ENCODE data around the gene RNPC3.

The RNPC3 gene

DNA sequence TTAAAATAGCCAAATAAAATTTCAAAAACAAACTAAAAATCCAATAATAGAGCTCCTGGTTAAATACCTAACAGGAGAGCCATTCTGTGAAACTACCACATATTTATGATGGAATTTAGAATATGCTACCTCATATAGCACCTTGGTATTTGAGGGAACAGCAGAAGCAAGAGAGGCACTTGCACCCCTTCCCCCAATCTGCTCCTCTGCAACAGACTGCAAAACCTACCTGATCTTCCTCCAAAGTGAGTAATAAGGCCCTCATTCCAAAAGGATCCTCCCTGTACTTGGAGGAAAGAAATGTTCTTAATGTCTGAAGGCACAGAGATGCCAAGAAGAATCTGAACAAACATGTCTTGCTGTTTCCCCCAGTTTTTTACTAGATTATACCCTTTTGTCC lies 28.1 kb upstream of the RNPC3 start:
- no peaks in the 10 kb centered on the region for H3K4me1 ChIP-seq (ENCODE audit: control insufficient read depth, low read depth, low read length)
- no peak overlapping the region for H3K4me3 ChIP-seq (ENCODE audit: low read length)
- no peak overlapping the region for H2BK5ac ChIP-seq (ENCODE audit: low read length)
- no peak overlapping the region for H3K27ac ChIP-seq (ENCODE audit: low read depth, low read length)
- no peak overlapping the region for H2AK5ac ChIP-seq (ENCODE audit: low read length)
- no peaks in the 10 kb centered on the region for H3K27me3 ChIP-seq (ENCODE audit: insufficient read depth, low read length, poor library complexity)
- no peak overlapping the region for H2BK15ac ChIP-seq (replicated peaks; ENCODE audit: low read depth)
- no peak overlapping the region for H3K4ac ChIP-seq (ENCODE audit: low read depth, low read length)
- no peak overlapping the region for H3K4me2 ChIP-seq (ENCODE audit: low read length)
- H4K5ac ChIP-seq (ENCODE audit: low read length) = no peak overlapping the region
- no peaks in the 10 kb centered on the region for H3K36me3 ChIP-seq (ENCODE audit: control insufficient read depth, insufficient read depth, low read length)
- H3K79me1 ChIP-seq (ENCODE audit: low read length) = no peaks in the 10 kb centered on the region
- no peak overlapping the region for H4K8ac ChIP-seq (ENCODE audit: low read depth, low read length)
- no peak overlapping the region for H3K56ac ChIP-seq (ENCODE audit: low read length)
- H2BK120ac ChIP-seq (ENCODE audit: low read depth, low read length) = no peak overlapping the region
- H3K23ac ChIP-seq (ENCODE audit: low read length) = no peak overlapping the region
- no peaks in the 10 kb centered on the region for H3K79me2 ChIP-seq (ENCODE audit: control insufficient read depth, insufficient read depth, low read length)
- H3K18ac ChIP-seq (ENCODE audit: low read length) = no peak overlapping the region
- DNase-seq = peak; percentile 1
- H3K9ac ChIP-seq (ENCODE audit: low read length) = no peak overlapping the region

- no peak overlapping the region for H4K8ac ChIP-seq (ENCODE audit: low read depth, low read length)
- H3K4me1 ChIP-seq (ENCODE audit: control insufficient read depth, low read depth, low read length) = no peaks in the 10 kb centered on the region
- H3K36me3 ChIP-seq (ENCODE audit: control insufficient read depth, insufficient read depth, low read length) = no peaks in the 10 kb centered on the region
- no peak overlapping the region for H2BK15ac ChIP-seq (replicated peaks; ENCODE audit: low read depth)
- no peaks in the 10 kb centered on the region for H3K79me1 ChIP-seq (ENCODE audit: low read length)
- H3K9ac ChIP-seq (ENCODE audit: low read length) = no peak overlapping the region
- WGBS (ENCODE audit: extremely low coverage, insufficient coverage, low lambda C conversion rate) = no CpG with 5 or more reads among the region's 1 CpG
- no peak for DNase-seq
- H2BK5ac ChIP-seq (ENCODE audit: low read length) = no peak overlapping the region
- H3K79me2 ChIP-seq (ENCODE audit: control insufficient read depth, insufficient read depth, low read length) = no peaks in the 10 kb centered on the region
- H3K56ac ChIP-seq (ENCODE audit: low read length) = no peak overlapping the region
- H3K27ac ChIP-seq (ENCODE audit: low read depth, low read length) = no peak overlapping the region
- no peak overlapping the region for H3K4me2 ChIP-seq (ENCODE audit: low read length)
- H3K4me3 ChIP-seq (ENCODE audit: low read length) = no peak overlapping the region
- H3K18ac ChIP-seq (ENCODE audit: low read length) = no peak overlapping the region
- H4K5ac ChIP-seq (ENCODE audit: low read length) = no peak overlapping the region
- no peak overlapping the region for H3K23ac ChIP-seq (ENCODE audit: low read length)
- H2AK5ac ChIP-seq (ENCODE audit: low read length) = no peak overlapping the region
- H3K4ac ChIP-seq (ENCODE audit: low read depth, low read length) = no peak overlapping the region
- H3K27me3 ChIP-seq (ENCODE audit: insufficient read depth, low read length, poor library complexity) = no peaks in the 10 kb centered on the region
- H2BK120ac ChIP-seq (ENCODE audit: low read depth, low read length) = no peak overlapping the region
Measured at GRCh38 chr1:103509250-103509649, 16.2 kb upstream of the RNPC3 start.

GRCh38 chr1:103513711-103514110 lies 11.8 kb upstream of the RNPC3 start:
- Histone ChIP-seq H3K4me1 (ENCODE audit: control insufficient read depth, low read depth, low read length) (no peaks in the 10 kb centered on the region), H2BK120ac (ENCODE audit: low read depth, low read length) (no peak overlapping the region), H3K27me3 (ENCODE audit: insufficient read depth, low read length, poor library complexity) (no peaks in the 10 kb centered on the region), H3K23ac (ENCODE audit: low read length) (no peak overlapping the region), H3K4me3 (ENCODE audit: low read length) (no peak overlapping the region), H2BK15ac (replicated peaks; ENCODE audit: low read depth) (no peak overlapping the region), H3K79me1 (ENCODE audit: low read length) (no peaks in the 10 kb centered on the region), H3K27ac (ENCODE audit: low read depth, low read length) (no peak overlapping the region), H2BK5ac (ENCODE audit: low read length) (no peak overlapping the region), H4K5ac (ENCODE audit: low read length) (no peak overlapping the region), H3K9ac (ENCODE audit: low read length) (no peak overlapping the region), H3K4ac (ENCODE audit: low read depth, low read length) (no peak overlapping the region), H3K4me2 (ENCODE audit: low read length) (no peak overlapping the region), H2AK5ac (ENCODE audit: low read length) (no peak overlapping the region), H3K79me2 (ENCODE audit: control insufficient read depth, insufficient read depth, low read length) (no peaks in the 10 kb centered on the region), H3K18ac (ENCODE audit: low read length) (no peak overlapping the region), H4K8ac (ENCODE audit: low read depth, low read length) (no peak overlapping the region), H3K56ac (ENCODE audit: low read length) (no peak overlapping the region), H3K36me3 (ENCODE audit: control insufficient read depth, insufficient read depth, low read length) (no peaks in the 10 kb centered on the region)
- no peak for DNase-seq
- WGBS (ENCODE audit: extremely low coverage, insufficient coverage, low lambda C conversion rate) = no CpG with 5 or more reads among the region's 1 CpG

DNA sequence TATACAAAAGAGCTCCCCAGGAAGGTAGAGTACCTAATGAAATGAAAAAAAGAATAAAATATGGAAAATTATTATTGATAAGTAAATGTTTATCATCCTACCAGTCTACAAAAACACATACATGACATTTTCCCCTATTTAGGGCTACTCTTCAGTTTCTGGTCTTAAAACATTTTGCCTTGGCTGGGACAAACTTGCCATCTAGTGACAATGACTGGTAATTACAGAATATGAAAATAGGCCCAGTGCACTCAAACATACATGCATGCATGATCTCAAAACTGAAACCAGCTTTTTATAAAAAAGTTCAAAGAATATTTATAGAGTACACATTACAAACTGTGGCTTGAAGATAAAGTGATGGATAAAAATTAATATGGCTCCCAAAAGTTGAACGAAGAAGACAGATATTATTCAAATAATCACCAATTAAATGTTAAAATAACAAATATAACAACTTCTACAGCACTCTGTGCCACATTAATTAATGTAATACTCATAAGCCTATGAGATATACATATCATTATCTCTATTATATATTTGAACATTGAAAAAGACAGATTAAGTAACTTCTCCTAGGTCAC lies 10.5 kb upstream of the RNPC3 start:
- Histone ChIP-seq H3K4me2 (ENCODE audit: low read length) (no peak overlapping the region), H2AK5ac (ENCODE audit: low read length) (no peak overlapping the region), H2BK5ac (ENCODE audit: low read length) (no peak overlapping the region), H3K56ac (ENCODE audit: low read length) (no peak overlapping the region), H3K4me1 (ENCODE audit: control insufficient read depth, low read depth, low read length) (no peaks in the 10 kb centered on the region), H3K4ac (ENCODE audit: low read depth, low read length) (no peak overlapping the region), H3K9ac (ENCODE audit: low read length) (no peak overlapping the region), H4K8ac (ENCODE audit: low read depth, low read length) (no peak overlapping the region), H3K18ac (ENCODE audit: low read length) (no peak overlapping the region), H3K36me3 (ENCODE audit: control insufficient read depth, insufficient read depth, low read length) (no peaks in the 10 kb centered on the region), H3K27me3 (ENCODE audit: insufficient read depth, low read length, poor library complexity) (no peaks in the 10 kb centered on the region), H3K27ac (ENCODE audit: low read depth, low read length) (no peak overlapping the region), H3K79me2 (ENCODE audit: control insufficient read depth, insufficient read depth, low read length) (no peaks in the 10 kb centered on the region), H4K5ac (ENCODE audit: low read length) (no peak overlapping the region), H2BK120ac (ENCODE audit: low read depth, low read length) (no peak overlapping the region), H3K79me1 (ENCODE audit: low read length) (no peaks in the 10 kb centered on the region), H3K23ac (ENCODE audit: low read length) (no peak overlapping the region), H3K4me3 (ENCODE audit: low read length) (no peak overlapping the region), H2BK15ac (replicated peaks; ENCODE audit: low read depth) (no peak overlapping the region)
- DNase-seq = peak; percentile 55
- no CpG with 5 or more reads among the region's 1 CpG for WGBS (ENCODE audit: extremely low coverage, insufficient coverage, low lambda C conversion rate)

DNA sequence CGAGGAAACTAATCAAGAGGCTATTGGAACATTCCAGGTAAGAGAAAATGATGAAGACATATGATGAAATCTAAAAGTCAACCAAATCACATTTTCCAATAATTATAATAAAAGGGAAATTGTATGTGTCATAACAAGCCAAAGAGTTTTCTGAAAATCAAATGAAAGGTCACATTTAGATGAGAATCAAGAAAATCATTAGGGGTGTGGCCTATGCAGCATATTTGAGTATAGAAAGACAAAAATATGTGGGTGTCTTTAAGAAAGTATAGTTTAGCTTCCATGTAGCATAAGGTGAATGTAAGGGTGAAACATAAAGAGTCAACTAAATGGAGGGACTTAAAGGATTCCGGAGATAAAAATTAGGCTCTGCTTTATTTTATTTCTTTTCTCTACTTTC lies 9.2 kb upstream of the RNPC3 start:
- Histone ChIP-seq H4K5ac (ENCODE audit: low read length) (no peak overlapping the region), H3K79me1 (ENCODE audit: low read length) (no peaks in the 10 kb centered on the region), H2BK15ac (replicated peaks; ENCODE audit: low read depth) (no peak overlapping the region), H3K23ac (ENCODE audit: low read length) (no peak overlapping the region), H4K8ac (ENCODE audit: low read depth, low read length) (no peak overlapping the region), H3K27ac (ENCODE audit: low read depth, low read length) (no peak overlapping the region), H3K4me3 (ENCODE audit: low read length) (no peak overlapping the region), H3K9ac (ENCODE audit: low read length) (no peak overlapping the region), H2BK120ac (ENCODE audit: low read depth, low read length) (no peak overlapping the region), H3K4me1 (ENCODE audit: control insufficient read depth, low read depth, low read length) (no peaks in the 10 kb centered on the region), H2AK5ac (ENCODE audit: low read length) (no peak overlapping the region), H3K79me2 (ENCODE audit: control insufficient read depth, insufficient read depth, low read length) (no peaks in the 10 kb centered on the region), H2BK5ac (ENCODE audit: low read length) (no peak overlapping the region), H3K4ac (ENCODE audit: low read depth, low read length) (no peak overlapping the region), H3K36me3 (ENCODE audit: control insufficient read depth, insufficient read depth, low read length) (no peaks in the 10 kb centered on the region), H3K4me2 (ENCODE audit: low read length) (no peak overlapping the region), H3K18ac (ENCODE audit: low read length) (no peak overlapping the region), H3K56ac (ENCODE audit: low read length) (no peak overlapping the region), H3K27me3 (ENCODE audit: insufficient read depth, low read length, poor library complexity) (no peaks in the 10 kb centered on the region)
- DNase-seq = no peak
- WGBS (ENCODE audit: extremely low coverage, insufficient coverage, low lambda C conversion rate) = no CpG with 5 or more reads among the region's 2 CpGs

- Histone ChIP-seq H3K36me3 (ENCODE audit: control insufficient read depth, insufficient read depth, low read length) (no peaks in the 10 kb centered on the region), H4K5ac (ENCODE audit: low read length) (no peak overlapping the region), H2BK120ac (ENCODE audit: low read depth, low read length) (no peak overlapping the region), H3K18ac (ENCODE audit: low read length) (no peak overlapping the region), H2BK5ac (ENCODE audit: low read length) (no peak overlapping the region), H3K79me1 (ENCODE audit: low read length) (no peaks in the 10 kb centered on the region), H3K4me3 (ENCODE audit: low read length) (no peak overlapping the region), H3K9ac (ENCODE audit: low read length) (no peak overlapping the region), H2BK15ac (replicated peaks; ENCODE audit: low read depth) (no peak overlapping the region), H3K79me2 (ENCODE audit: control insufficient read depth, insufficient read depth, low read length) (no peaks in the 10 kb centered on the region), H3K4ac (ENCODE audit: low read depth, low read length) (no peak overlapping the region), H3K27me3 (ENCODE audit: insufficient read depth, low read length, poor library complexity) (no peaks in the 10 kb centered on the region), H3K4me1 (ENCODE audit: control insufficient read depth, low read depth, low read length) (no peaks in the 10 kb centered on the region), H2AK5ac (ENCODE audit: low read length) (no peak overlapping the region), H3K56ac (ENCODE audit: low read length) (no peak overlapping the region), H3K27ac (ENCODE audit: low read depth, low read length) (no peak overlapping the region), H3K23ac (ENCODE audit: low read length) (no peak overlapping the region), H4K8ac (ENCODE audit: low read depth, low read length) (no peak overlapping the region), H3K4me2 (ENCODE audit: low read length) (no peak overlapping the region)
- DNase-seq = no peak
Measured at GRCh38 chr1:103516693-103517092, 8.8 kb upstream of the RNPC3 start.

Measured in mesendoderm (in vitro differentiated cells).